Right lobe of liver (tissue), 6 donors: ENCODE results near the gene PAX2. TPM values are rescaled to one million over a fixed set of nuclear protein-coding genes. Genes with fewer than 3 reads are reported as not detected.

Experiments
- ATAC-seq, 4 donors: fragments of 200-7000 bp; cut with Tn5 transposase; one replicate each; pipeline ENCODE4 v1.9.1; 2020; ENCODE audit warnings: mild to moderate bottlenecking in 4 of 4, moderate library complexity in 4 of 4
- DNase-seq, 3 donors: peaks; one replicate each; pipeline ENCODE4 v3.0.0-alpha.2; 2020
- H3K27ac ChIP-seq, 3 donors: fragments of 200-600 bp; one replicate each; pipeline ENCODE4 v1.8.0; 2022
- H3K27me3 ChIP-seq, 2 donors: fragments of 200-600 bp; one replicate each; pipeline ENCODE4 v1.8.0; 2022
- H3K36me3 ChIP-seq, 4 donors: fragments of 200-600 bp; sonication (generic) in 1 of 4; one replicate each; pipeline versions ENCODE4 v1.5.1 to v1.8.0; 2017 to 2022; ENCODE audit warnings: control low read depth in 1 of 4
- H3K4me1 ChIP-seq, 4 donors: fragments of 200-600 bp; sonication (generic) in 1 of 4; one replicate each; pipeline versions ENCODE4 v1.5.1 to v1.8.0; 2017 to 2022; ENCODE audit warnings: control low read depth in 1 of 4
- H3K4me3 ChIP-seq, 3 donors: fragments of 200-600 bp; one replicate each; pipeline ENCODE4 v1.8.0; 2022
- H3K9me3 ChIP-seq, 4 donors: fragments of 200-600 bp; sonication (generic) in 1 of 4; one replicate each; pipeline versions ENCODE4 v1.5.1 to v1.8.0; 2017 to 2022; ENCODE audit warnings: control low read depth in 1 of 4
- POLR2A ChIP-seq: fragments of 450-650 bp; IDR thresholded peaks from one replicate; pipeline ENCODE4 v1.6.1; 2017; ENCODE audit warnings: antibody characterized with exemption, mild to moderate bottlenecking
- WGBS: methylation state at CpG from one replicate; pipeline ENCODE4 v1.1.6; 2018; ENCODE audit warnings: low coverage, low lambda C conversion rate; ENCODE audit not compliant: insufficient coverage; ENCODE audit errors: missing lambda C conversion rate; 5-methylcytosine and 5-hydroxymethylcytosine counted together
- intact Hi-C, 2 donors: fragments of 100-400 bp; cut with DNase I; formaldehyde crosslinking; loops; one replicate each; pipeline versions ENCODE4 v1.11.2 to v1.14.1; 2022
- total RNA-seq, 6 experiments: library from RNA; depleted of rRNA in 2 of 6; stranded (reverse); fragments of >200 nt in 2 of 6; fragmentation: NEBNext Ultra II Directional in 3 of 6; extraction: Animal tissue kit (Norgen Biotek cat#: 25700) in 3 of 6; gene quantifications; one replicate each; pipeline versions ENCODE4 v1.1.0 to v1.2.4, GENCODE V29; 2016 to 2023
- TF ChIP-seq, protein P1 (sequence below), 4 donors: fragments of 200-600 bp in 3 of 4; fragments of 450-650 bp in 1 of 4; IDR thresholded peaks; one replicate each; pipeline versions ENCODE4 v1.5.1 to v1.8.0; 2016 to 2022; ENCODE audit warnings: antibody characterized with exemption in 4 of 4, mild to moderate bottlenecking in 2 of 4
- donor health status: DM: no; HTN: yes; CAD: no.
- donor health status: DM: no; HTN: no; CAD: no.
- donor health status: DM: no; HTN: no; CAD: no.
- donor health status: DM: no; HTN: yes; CAD: no.
- donor health status: DM: no; HTN: yes; CAD: no.

The PAX2 gene
- total RNA-seq, 6 experiments from 2014 or later, result 0.24 TPM; not detected in 5

GRCh38 chr10:100749309-100750217 lies 4.2 kb downstream of the PAX2 start:
- H3K27me3 ChIP-seq, result peaks cover 6 to 36% of the 10 kb centered on the region in 2 donors
- intact Hi-C loops, result loop anchor here in 1 of 2 donors (10.0 kb wide), 1 partner anchor 185 kb away; no protein-coding TSS in a partner anchor
- 4% methylated on average over 35 of the region's 50 CpGs for WGBS
- no peak overlapping the region for H3K27ac ChIP-seq
- no peaks in the 10 kb centered on the region for H3K36me3 ChIP-seq
- no peaks in the 10 kb centered on the region for H3K9me3 ChIP-seq
- no peak overlapping the region for H3K4me3 ChIP-seq
- DNase-seq (no peak), ATAC-seq (no peak)
- TF ChIP-seq, protein P1, sequence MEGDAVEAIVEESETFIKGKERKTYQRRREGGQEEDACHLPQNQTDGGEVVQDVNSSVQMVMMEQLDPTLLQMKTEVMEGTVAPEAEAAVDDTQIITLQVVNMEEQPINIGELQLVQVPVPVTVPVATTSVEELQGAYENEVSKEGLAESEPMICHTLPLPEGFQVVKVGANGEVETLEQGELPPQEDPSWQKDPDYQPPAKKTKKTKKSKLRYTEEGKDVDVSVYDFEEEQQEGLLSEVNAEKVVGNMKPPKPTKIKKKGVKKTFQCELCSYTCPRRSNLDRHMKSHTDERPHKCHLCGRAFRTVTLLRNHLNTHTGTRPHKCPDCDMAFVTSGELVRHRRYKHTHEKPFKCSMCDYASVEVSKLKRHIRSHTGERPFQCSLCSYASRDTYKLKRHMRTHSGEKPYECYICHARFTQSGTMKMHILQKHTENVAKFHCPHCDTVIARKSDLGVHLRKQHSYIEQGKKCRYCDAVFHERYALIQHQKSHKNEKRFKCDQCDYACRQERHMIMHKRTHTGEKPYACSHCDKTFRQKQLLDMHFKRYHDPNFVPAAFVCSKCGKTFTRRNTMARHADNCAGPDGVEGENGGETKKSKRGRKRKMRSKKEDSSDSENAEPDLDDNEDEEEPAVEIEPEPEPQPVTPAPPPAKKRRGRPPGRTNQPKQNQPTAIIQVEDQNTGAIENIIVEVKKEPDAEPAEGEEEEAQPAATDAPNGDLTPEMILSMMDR (IDR thresholded peaks at IDR 0.05), result no peak
- no peak for TF ChIP-seq POLR2A
- H3K4me1 ChIP-seq, result peaks cover 0 to 13% (median 0%) of the 10 kb centered on the region in 4 donors

GRCh38 chr10:100750291-100751210 lies 5.2 kb downstream of the PAX2 start:
- Histone ChIP-seq H3K27me3 (peaks cover 5 to 31% of the 10 kb centered on the region in 2 donors), H3K4me1 (peaks cover 0 to 9% (median 0%) of the 10 kb centered on the region in 4 donors), H3K4me3 (no peak overlapping the region), H3K9me3 (no peaks in the 10 kb centered on the region), H3K36me3 (no peaks in the 10 kb centered on the region), H3K27ac (no peak overlapping the region)
- ATAC-seq, result no peak
- intact Hi-C loops, result no loop called here
- WGBS, result 10% methylated on average over 16 of the region's 37 CpGs
- DNase-seq, result no peak
- TF ChIP-seq, protein P1 (IDR thresholded peaks at IDR 0.05), result no peak
- no peak for TF ChIP-seq POLR2A

DNA sequence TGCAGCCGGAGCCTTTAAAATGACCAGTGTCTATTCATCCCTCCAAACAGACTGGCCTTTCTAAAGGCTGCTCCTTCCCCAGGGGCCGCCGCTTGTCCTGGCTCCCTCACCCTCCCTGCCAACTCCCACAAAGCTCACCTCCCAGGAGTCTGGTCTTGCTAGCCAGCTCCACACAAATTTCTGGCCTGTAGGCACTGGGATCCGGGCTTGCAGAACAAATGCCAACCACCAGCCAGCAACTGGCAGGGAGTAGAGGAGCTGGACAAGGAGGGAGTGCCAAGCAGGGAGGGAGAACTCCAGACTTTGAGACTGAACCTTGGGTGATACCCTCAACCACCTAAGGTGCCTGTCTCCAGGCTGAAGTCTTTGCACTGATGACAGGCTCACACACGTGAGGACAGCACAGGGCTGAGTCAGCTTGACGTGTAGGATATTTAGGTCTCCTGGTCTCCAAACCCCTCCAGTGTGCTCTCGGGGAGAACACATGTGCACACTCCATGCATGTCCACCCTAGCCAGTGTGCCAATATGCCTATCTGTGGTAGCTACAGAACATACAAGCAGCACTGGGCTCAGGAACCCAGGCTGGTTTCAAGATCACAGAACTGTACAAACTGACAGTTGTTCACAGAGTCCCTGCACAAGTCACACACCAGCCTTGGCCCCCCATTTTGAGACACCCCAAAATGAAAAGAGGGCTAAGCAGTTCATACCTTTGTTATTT lies 6.0 kb downstream of the PAX2 start:
- H3K9me3 ChIP-seq, result no peaks in the 10 kb centered on the region
- 23% methylated on average over 5 of the region's 7 CpGs for WGBS
- DNase-seq (no peak), ATAC-seq (no peak)
- H3K36me3 ChIP-seq, result no peaks in the 10 kb centered on the region
- no peak overlapping the region for H3K27ac ChIP-seq
- H3K4me1 ChIP-seq, result peaks cover 0 to 9% (median 0%) of the 10 kb centered on the region in 4 donors
- TF ChIP-seq, protein P1 (IDR thresholded peaks at IDR 0.05), result no peak
- TF ChIP-seq POLR2A, result no peak
- peaks cover 0 to 31% of the 10 kb centered on the region in 2 donors for H3K27me3 ChIP-seq
- H3K4me3 ChIP-seq, result no peak overlapping the region
- intact Hi-C loops, result no loop called here

DNA sequence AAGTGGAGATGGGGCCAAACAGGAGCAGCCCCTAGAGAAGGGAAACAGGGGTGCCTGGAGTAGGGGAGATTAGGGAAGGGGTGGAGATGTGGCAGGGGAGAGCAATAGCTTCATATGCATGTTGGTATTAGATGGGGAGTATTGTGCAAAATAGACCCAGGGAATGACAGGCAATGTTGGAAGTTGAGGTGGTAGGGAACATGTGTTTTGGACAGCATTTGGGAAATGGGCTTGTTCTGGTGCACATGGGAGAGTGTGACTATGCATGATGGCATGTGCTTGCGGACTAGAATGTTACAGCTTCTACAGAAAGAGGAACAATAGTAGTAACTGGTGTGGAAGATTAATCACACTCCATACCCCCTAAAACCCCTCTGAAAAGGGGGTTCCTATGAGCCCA lies 10.4 kb downstream of the PAX2 start:
- intact Hi-C loops, result no loop called here
- DNase-seq (no peak), ATAC-seq (no peak)
- Histone ChIP-seq H3K27ac (no peak overlapping the region), H3K9me3 (no peaks in the 10 kb centered on the region), H3K36me3 (no peaks in the 10 kb centered on the region), H3K27me3 (peaks cover 0 to under 1% of the 10 kb centered on the region in 2 donors), H3K4me3 (no peak overlapping the region), H3K4me1 (no peaks in the 10 kb centered on the region)
- TF ChIP-seq POLR2A, result no peak
- TF ChIP-seq, protein P1 (IDR thresholded peaks at IDR 0.05), result no peak
- WGBS, result 80% methylated on average over 1 of the region's 1 CpG
